ENCODE results near the gene CYP4F8.
A peak's percentile ranks its signal among the peaks of the same experiment; 100 is the strongest.

CYP4F8 gene

DNA sequence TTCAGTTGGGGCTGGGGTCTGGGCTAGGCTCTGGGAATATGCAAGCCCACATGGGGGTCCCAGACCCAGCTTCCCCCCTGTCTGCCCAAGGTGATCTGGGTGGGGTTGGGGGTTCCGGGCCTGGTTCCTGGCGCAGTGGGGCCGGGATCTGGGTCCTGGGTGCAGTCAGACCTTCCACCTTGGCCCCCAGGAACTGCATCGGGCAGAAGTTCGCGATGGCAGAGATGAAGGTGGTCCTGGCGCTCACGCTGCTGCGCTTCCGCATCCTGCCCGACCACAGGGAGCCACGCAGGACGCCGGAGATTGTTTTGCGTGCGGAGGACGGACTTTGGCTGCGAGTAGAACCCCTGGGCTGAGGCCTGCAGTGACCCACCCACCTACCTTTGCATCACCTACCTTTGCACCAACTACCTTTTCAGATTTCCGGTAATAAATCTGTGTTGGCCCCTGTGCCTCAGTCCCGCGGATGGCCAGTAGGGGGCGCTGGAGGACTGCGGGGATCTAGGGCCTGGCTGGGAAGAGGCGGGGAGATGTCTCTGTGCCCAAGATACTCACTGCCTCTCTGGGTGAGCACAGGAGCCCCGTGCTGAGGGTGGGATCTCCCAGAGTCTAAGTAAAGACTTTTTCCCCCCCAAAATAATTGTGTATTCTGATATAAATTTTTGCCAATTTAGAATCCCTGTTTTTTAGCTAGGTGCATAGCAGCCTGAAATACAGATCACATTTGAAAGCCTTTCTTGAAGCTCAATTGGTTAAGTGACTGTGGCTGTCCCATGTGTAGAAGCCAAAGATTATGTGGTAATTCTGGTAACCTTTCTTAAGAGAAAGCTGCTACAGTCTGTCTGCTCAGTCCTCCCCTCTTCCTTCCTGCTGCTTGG lies 14.2 kb downstream of the CYP4F8 start:
- peak; percentile 75 for DNase-seq (ENCODE audit: low read depth)
- peak; percentile 87 for TF ChIP-seq CTCF (IDR thresholded peaks at IDR 0.05; ENCODE audit: insufficient read depth, low read depth, low read length, missing control alignments)
- no peak overlapping the region for H3K4me3 ChIP-seq (ENCODE audit: low read length)

DNA sequence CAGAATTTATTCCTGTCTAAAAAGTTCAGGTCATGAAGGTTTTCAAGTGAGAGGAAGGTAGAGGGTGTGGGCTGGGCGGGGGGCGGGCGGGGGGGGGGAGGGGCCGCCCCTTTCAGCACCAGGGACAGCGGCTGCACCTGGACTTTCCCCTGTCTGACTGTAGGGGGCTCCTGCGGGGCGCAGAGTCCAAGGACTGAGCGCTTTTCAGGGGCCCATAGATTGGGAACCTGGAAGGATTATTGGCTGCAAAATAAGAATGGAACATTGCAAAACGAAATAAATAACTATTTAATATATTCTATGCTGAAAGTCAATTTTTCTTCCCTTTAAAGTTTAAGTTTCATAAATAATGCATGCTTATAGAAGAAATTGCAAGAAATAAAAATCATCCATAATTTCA lies 16.8 kb downstream of the CYP4F8 start:
- no peak for DNase-seq (ENCODE audit: low read depth)
- TF ChIP-seq CTCF (IDR thresholded peaks at IDR 0.05; ENCODE audit: insufficient read depth, low read depth, low read length, missing control alignments): peak; percentile 45
- H3K4me3 ChIP-seq (ENCODE audit: low read length): no peak overlapping the region

GRCh38 chr19:15633082-15633835 lies 18.2 kb downstream of the CYP4F8 start:
- no peak for TF ChIP-seq CTCF (IDR thresholded peaks at IDR 0.05; ENCODE audit: insufficient read depth, low read depth, low read length, missing control alignments)
- no peak overlapping the region for H3K4me3 ChIP-seq (ENCODE audit: low read length)
- DNase-seq (ENCODE audit: low read depth): no peak

DNA sequence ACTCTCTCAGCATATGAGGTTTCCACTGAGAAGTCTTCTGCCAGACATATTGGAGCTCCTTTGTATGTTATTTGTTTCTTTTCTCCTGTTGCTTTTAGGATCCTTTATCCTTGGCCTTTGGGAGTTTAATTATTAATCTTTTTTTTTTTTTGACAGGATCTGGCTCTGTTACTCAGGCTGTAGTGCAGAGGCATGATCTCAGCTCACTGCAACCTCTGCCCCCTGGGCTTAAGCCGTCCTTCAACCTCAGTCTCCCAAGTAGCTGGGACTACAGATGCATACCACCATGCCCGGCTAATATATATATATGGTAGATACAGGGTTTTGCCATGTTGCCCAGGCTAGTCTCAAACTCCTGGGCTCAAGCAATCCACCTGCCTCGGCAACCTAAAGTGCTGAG lies 19.1 kb downstream of the CYP4F8 start:
- no peak for TF ChIP-seq CTCF (IDR thresholded peaks at IDR 0.05; ENCODE audit: insufficient read depth, low read depth, low read length, missing control alignments)
- no peak overlapping the region for H3K4me3 ChIP-seq (ENCODE audit: low read length)
- no peak for DNase-seq (ENCODE audit: low read depth)

DNA sequence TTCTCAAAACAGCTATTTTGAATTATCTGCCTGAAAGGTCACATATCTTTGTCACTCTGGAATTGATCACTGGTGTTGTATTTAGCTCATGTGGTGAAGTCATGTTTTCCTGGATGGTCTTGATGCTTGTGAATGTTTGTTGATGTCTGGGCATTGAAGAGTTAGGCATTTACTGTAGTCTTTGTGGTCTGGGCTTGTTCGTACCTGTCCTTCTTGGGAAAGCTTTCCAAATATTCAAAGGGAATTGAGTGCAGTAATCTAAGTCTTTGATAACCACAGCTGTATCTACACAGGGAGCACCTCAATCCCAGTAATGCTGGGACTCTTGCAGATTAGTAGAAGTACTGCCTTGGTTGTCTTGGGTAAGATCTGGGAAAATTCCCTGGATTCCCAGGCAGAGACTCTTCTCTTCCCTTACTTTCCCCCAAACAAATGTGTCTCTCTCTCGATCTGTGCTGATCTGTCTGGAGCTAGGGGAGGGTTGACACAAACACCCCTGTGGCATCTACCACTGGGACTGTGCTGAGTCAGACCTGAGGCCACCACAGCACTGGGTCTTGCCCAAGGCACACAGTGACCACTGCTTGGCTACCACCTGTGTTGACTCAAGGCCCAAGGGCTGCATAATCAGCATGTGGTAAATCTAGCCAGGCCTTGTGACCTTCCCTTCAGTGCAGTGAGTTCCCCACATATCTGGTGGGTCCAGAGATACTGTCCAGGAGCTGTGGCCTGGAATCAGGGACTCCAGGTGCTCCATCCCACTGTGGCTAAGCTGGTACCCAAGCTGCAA lies 20.2 kb downstream of the CYP4F8 start:
- TF ChIP-seq CTCF (IDR thresholded peaks at IDR 0.05; ENCODE audit: insufficient read depth, low read depth, low read length, missing control alignments): no peak

GRCh38 chr19:15636026-15636425 lies 21.0 kb downstream of the CYP4F8 start:
- no peak for TF ChIP-seq CTCF (IDR thresholded peaks at IDR 0.05; ENCODE audit: insufficient read depth, low read depth, low read length, missing control alignments)
- H3K4me3 ChIP-seq (ENCODE audit: low read length): no peak overlapping the region
- DNase-seq (ENCODE audit: low read depth): no peak

More for the DNA sequence above, 20.2 kb downstream of the CYP4F8 start:
- H3K4me3 ChIP-seq (ENCODE audit: low read length): no peak overlapping the region
- peak; percentile 63 for DNase-seq (ENCODE audit: low read depth)
